Astrocyte (in vitro differentiated cells and primary cell): ENCODE results near the gene RGS1. TPM values are rescaled to one million over a fixed set of nuclear protein-coding genes. Genes with fewer than 3 reads are reported as not detected.

ENCODE experiments used
- DNase-seq: peaks from one replicate; pipeline ENCODE4 v3.0.0-alpha.2; 2010; ENCODE audit warnings: low read depth
- FAIRE-seq: peaks from 2 replicates; lab custom pipeline; 2011; peaks lifted over from hg19 to GRCh38; lab: Jason Lieb, UNC
- H2AFZ ChIP-seq: 2 replicates; pipeline ENCODE4 v1.6.0; 2012; ENCODE audit warnings: low read depth, low read length, inconsistent platforms
- H3K27ac ChIP-seq: 2 replicates; pipeline ENCODE4 v1.5.1; 2011; ENCODE audit warnings: low read depth, low read length, inconsistent platforms
- H3K27me3 ChIP-seq: 2 replicates; pipeline ENCODE4 v1.6.0; 2011; ENCODE audit warnings: low read length, inconsistent platforms; ENCODE audit not compliant: insufficient read depth
- H3K36me3 ChIP-seq: 2 replicates; pipeline ENCODE4 v1.5.1; 2011; ENCODE audit warnings: low read length, inconsistent platforms; ENCODE audit not compliant: insufficient read depth
- H3K4me1 ChIP-seq: 2 replicates; pipeline ENCODE4 v1.5.1; 2011; ENCODE audit warnings: low read length, inconsistent platforms; ENCODE audit not compliant: insufficient read depth
- H3K4me2 ChIP-seq: 2 replicates; pipeline ENCODE4 v1.6.0; 2012; ENCODE audit warnings: low read length, inconsistent platforms
- H3K4me3 ChIP-seq: 2 replicates; pipeline ENCODE4 v1.5.1; 2011; ENCODE audit warnings: low read depth, mild to moderate bottlenecking, low read length, inconsistent platforms; ENCODE audit not compliant: insufficient read depth
- H3K79me2 ChIP-seq: 2 replicates; pipeline ENCODE4 v1.6.0; 2012; ENCODE audit warnings: mild to moderate bottlenecking, low read length, inconsistent platforms; ENCODE audit not compliant: insufficient read depth
- H3K9ac ChIP-seq: 2 replicates; pipeline ENCODE4 v1.6.0; 2012; ENCODE audit warnings: mild to moderate bottlenecking, low read length, inconsistent platforms
- H3K9me3 ChIP-seq: 2 replicates; pipeline ENCODE4 v1.5.1; 2012; ENCODE audit warnings: low read depth, mild to moderate bottlenecking, low read length, inconsistent platforms; ENCODE audit not compliant: insufficient read depth
- H4K20me1 ChIP-seq: 2 replicates; pipeline ENCODE4 v1.6.0; 2012; ENCODE audit warnings: low read length, inconsistent platforms; ENCODE audit not compliant: insufficient read depth
- H3K27ac Mint-ChIP-seq: one replicate; pipeline ENCODE4 v1.8.0; 2021; ENCODE audit warnings: mild to moderate bottlenecking, mixed read lengths; ENCODE audit not compliant: unreplicated experiment
- H3K27me3 Mint-ChIP-seq: one replicate; pipeline ENCODE4 v1.8.0; 2021; ENCODE audit warnings: low read depth, mixed read lengths; ENCODE audit not compliant: unreplicated experiment
- H3K36me3 Mint-ChIP-seq: one replicate; pipeline ENCODE4 v1.8.0; 2021; ENCODE audit warnings: low read depth, mixed read lengths; ENCODE audit not compliant: unreplicated experiment
- H3K4me1 Mint-ChIP-seq: one replicate; pipeline ENCODE4 v1.8.0; 2021; ENCODE audit warnings: low read depth, mixed read lengths; ENCODE audit not compliant: unreplicated experiment
- H3K4me3 Mint-ChIP-seq: one replicate; pipeline ENCODE4 v1.8.0; 2021; ENCODE audit warnings: mild to moderate bottlenecking, moderate library complexity, mixed read lengths; ENCODE audit not compliant: unreplicated experiment
- H3K9me3 Mint-ChIP-seq: one replicate; pipeline ENCODE4 v1.8.0; 2021; ENCODE audit warnings: mild to moderate bottlenecking, mixed read lengths; ENCODE audit not compliant: unreplicated experiment
- EZH2 ChIP-seq: IDR thresholded peaks from 2 replicates; pipeline ENCODE4 v1.6.1; 2012; ENCODE audit warnings: mild to moderate bottlenecking, low read length, inconsistent platforms; ENCODE audit not compliant: insufficient read depth
- total RNA-seq: library from RNA; stranded (reverse); gene quantifications from 2 replicates; pipeline ENCODE4 v1.2.1, GENCODE V29; 2021
- TF ChIP-seq, protein P1 (sequence below): IDR thresholded peaks from 2 replicates; pipeline ENCODE4 v1.5.1; 2011; ENCODE audit warnings: low read depth, mild to moderate bottlenecking, inconsistent platforms, low read length, moderate library complexity; ENCODE audit not compliant: insufficient read depth

RGS1 gene
- total RNA-seq, 1 donor from 2014 or later = not detected

DNA sequence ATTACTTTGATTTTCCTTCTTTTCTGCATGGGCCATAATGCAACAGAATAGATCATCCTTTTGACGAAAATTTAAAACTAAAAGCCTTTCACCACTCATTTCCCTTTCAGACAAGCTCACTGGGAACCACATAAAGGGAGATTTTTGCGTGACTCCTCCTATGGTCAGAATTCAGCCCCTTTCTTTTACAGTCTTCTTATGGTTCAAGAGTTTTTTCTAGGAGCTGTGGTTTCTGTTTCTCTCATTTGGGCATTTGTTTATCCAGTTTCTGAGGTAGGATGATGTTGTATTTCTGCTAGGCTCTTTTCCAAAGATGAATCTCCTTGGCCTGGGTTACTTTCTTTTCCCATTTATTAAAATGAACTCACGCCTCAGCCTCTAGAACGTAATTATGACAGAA lies 16.9 kb downstream of the RGS1 start:
- no peak overlapping the region for H3K4me2 ChIP-seq
- no peak overlapping the region for H3K4me3 ChIP-seq
- H3K27ac ChIP-seq = no peak overlapping the region
- TF ChIP-seq EZH2 = no peak
- TF ChIP-seq, protein P1, sequence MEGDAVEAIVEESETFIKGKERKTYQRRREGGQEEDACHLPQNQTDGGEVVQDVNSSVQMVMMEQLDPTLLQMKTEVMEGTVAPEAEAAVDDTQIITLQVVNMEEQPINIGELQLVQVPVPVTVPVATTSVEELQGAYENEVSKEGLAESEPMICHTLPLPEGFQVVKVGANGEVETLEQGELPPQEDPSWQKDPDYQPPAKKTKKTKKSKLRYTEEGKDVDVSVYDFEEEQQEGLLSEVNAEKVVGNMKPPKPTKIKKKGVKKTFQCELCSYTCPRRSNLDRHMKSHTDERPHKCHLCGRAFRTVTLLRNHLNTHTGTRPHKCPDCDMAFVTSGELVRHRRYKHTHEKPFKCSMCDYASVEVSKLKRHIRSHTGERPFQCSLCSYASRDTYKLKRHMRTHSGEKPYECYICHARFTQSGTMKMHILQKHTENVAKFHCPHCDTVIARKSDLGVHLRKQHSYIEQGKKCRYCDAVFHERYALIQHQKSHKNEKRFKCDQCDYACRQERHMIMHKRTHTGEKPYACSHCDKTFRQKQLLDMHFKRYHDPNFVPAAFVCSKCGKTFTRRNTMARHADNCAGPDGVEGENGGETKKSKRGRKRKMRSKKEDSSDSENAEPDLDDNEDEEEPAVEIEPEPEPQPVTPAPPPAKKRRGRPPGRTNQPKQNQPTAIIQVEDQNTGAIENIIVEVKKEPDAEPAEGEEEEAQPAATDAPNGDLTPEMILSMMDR = no peak
- H3K9ac ChIP-seq = no peak overlapping the region
- H3K79me2 ChIP-seq = no peaks in the 10 kb centered on the region
- H3K27me3 Mint-ChIP-seq = no peaks in the 10 kb centered on the region
- H3K4me1 Mint-ChIP-seq = peaks cover 13% of the 10 kb centered on the region
- no peak overlapping the region for H3K4me3 Mint-ChIP-seq
- DNase-seq (no peak), FAIRE-seq (no peak)
- no peaks in the 10 kb centered on the region for H3K36me3 Mint-ChIP-seq
- peaks cover 4% of the 10 kb centered on the region for H3K4me1 ChIP-seq
- H3K27ac Mint-ChIP-seq = no peak overlapping the region
- no peaks in the 10 kb centered on the region for H3K9me3 Mint-ChIP-seq
- no peaks in the 10 kb centered on the region for H3K27me3 ChIP-seq
- H2AFZ ChIP-seq = no peak overlapping the region
- H3K9me3 ChIP-seq = no peaks in the 10 kb centered on the region
- no peaks in the 10 kb centered on the region for H4K20me1 ChIP-seq
- no peaks in the 10 kb centered on the region for H3K36me3 ChIP-seq

DNA sequence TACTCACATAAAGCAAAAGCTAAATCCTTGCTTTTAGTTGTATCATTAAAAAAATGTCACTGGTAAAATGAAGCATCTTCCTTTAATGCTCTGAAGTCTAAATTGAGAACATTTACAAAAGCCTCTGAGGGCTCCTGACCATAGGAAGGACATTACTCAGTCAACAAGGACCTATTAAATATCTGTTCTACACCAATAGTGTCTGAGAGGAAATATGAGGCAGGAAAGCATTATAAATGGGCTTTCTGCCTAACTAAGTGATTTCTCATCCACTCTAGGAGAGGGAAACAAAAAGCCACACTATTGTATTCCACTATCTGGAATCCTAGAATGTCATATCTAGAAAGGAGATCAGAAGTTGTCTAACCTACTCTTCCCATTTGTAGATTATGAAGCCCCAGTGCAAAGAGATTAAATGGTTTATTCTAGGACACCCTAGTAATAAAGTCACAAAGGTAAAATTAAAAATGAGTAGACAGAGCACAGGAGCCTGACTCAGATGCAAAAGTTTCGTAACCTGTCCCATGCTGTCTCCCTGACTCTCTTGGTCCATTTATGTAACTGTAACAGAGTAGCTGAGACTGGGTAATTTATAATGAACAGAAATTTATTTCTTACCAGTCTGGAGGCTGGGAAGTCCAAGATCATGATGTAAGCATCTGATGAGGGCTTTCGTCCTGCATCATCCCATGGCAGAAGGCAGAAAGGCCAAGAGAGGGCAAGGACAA lies 17.6 kb downstream of the RGS1 start:
- Histone ChIP-seq H3K9me3 (no peaks in the 10 kb centered on the region), H3K4me2 (no peak overlapping the region), H3K9ac (no peak overlapping the region), H3K79me2 (no peaks in the 10 kb centered on the region), H3K4me1 (peaks cover 4% of the 10 kb centered on the region), H2AFZ (no peak overlapping the region), H3K27me3 (no peaks in the 10 kb centered on the region), H3K27ac (no peak overlapping the region), H3K36me3 (no peaks in the 10 kb centered on the region), H4K20me1 (no peaks in the 10 kb centered on the region), H3K4me3 (no peak overlapping the region)
- TF ChIP-seq, protein P1 = no peak
- no peak for TF ChIP-seq EZH2
- Mint-ChIP-seq H3K27me3 (no peaks in the 10 kb centered on the region), H3K4me1 (peaks cover 13% of the 10 kb centered on the region), H3K9me3 (no peaks in the 10 kb centered on the region), H3K36me3 (no peaks in the 10 kb centered on the region), H3K27ac (no peak overlapping the region), H3K4me3 (no peak overlapping the region)
- DNase-seq (peak; percentile 28), FAIRE-seq (peak; percentile 70)

DNA sequence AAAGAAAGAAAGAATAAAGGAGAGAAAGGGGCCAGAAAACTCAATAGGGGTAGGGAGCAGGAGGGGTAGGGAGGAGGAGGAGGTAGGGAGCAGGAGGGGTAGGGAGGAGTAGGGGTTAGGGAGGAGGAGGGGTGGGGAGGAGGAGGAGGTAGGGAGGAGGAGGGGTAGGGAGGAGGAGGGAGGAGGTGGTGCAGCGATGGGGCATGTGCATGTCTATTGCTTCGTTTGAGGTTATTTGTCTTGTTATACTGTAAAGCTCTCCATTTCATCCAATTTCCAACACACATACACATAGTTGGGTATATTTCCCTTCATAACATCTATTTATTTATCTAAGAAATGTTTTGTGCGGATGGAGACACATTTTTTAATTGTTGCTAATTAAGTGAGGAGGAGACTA lies 19.7 kb downstream of the RGS1 start:
- H3K27ac ChIP-seq = no peak overlapping the region
- no peaks in the 10 kb centered on the region for H3K79me2 ChIP-seq
- no peak for FAIRE-seq
- H3K9ac ChIP-seq = no peak overlapping the region
- DNase-seq = no peak
- H3K9me3 Mint-ChIP-seq = no peaks in the 10 kb centered on the region
- H3K4me3 Mint-ChIP-seq = no peak overlapping the region
- H3K4me3 ChIP-seq = no peak overlapping the region
- no peak overlapping the region for H3K4me2 ChIP-seq
- no peak overlapping the region for H2AFZ ChIP-seq
- H3K4me1 Mint-ChIP-seq = no peaks in the 10 kb centered on the region
- H3K36me3 ChIP-seq = no peaks in the 10 kb centered on the region
- TF ChIP-seq, protein P1 = no peak
- no peak for TF ChIP-seq EZH2
- H3K9me3 ChIP-seq = no peaks in the 10 kb centered on the region
- no peaks in the 10 kb centered on the region for H4K20me1 ChIP-seq
- no peaks in the 10 kb centered on the region for H3K27me3 Mint-ChIP-seq
- no peaks in the 10 kb centered on the region for H3K4me1 ChIP-seq
- H3K27ac Mint-ChIP-seq = no peak overlapping the region
- H3K36me3 Mint-ChIP-seq = no peaks in the 10 kb centered on the region
- no peaks in the 10 kb centered on the region for H3K27me3 ChIP-seq
